ENCODE measurements around the gene MCF2L.
A peak's percentile ranks its signal among the peaks of the same experiment; 100 is the strongest.
"Not testable (repeated sequence)": the region's sequence is repeated elsewhere in the genome, so short reads cannot be mapped to it uniquely, and the experiment has no call there.

The MCF2L gene

GRCh38 chr13:113046128-113046882 lies 77.3 kb downstream of the MCF2L start:
- H3K27me3 Mint-ChIP-seq = no peaks in the 10 kb centered on the region
- DNase-seq (no peak), ATAC-seq (no peak)
- H3K27ac Mint-ChIP-seq = no peak overlapping the region
- no peak overlapping the region for H3K4me3 Mint-ChIP-seq
- no peaks in the 10 kb centered on the region for H3K4me1 Mint-ChIP-seq
- H3K9me3 Mint-ChIP-seq = no peaks in the 10 kb centered on the region

GRCh38 chr13:113046883-113047244 lies 77.8 kb downstream of the MCF2L start:
- H3K9me3 Mint-ChIP-seq = no peaks in the 10 kb centered on the region
- DNase-seq (no peak), ATAC-seq (no peak)
- no peak overlapping the region for H3K27ac Mint-ChIP-seq
- no peak overlapping the region for H3K4me3 Mint-ChIP-seq
- H3K4me1 Mint-ChIP-seq = no peaks in the 10 kb centered on the region
- H3K27me3 Mint-ChIP-seq = no peaks in the 10 kb centered on the region

GRCh38 chr13:113047587-113047986 lies 78.6 kb downstream of the MCF2L start:
- no peak overlapping the region for H3K27ac Mint-ChIP-seq
- ATAC-seq = peak; percentile 16

GRCh38 chr13:113048766-113049165 lies 79.8 kb downstream of the MCF2L start:
- Mint-ChIP-seq H3K4me3 (no peak overlapping the region), H3K9me3 (no peaks in the 10 kb centered on the region), H3K27me3 (no peaks in the 10 kb centered on the region), H3K4me1 (no peaks in the 10 kb centered on the region), H3K27ac (no peak overlapping the region)
- ATAC-seq (no peak), DNase-seq (no peak)

More at GRCh38 chr13:113047587-113047986, 78.6 kb downstream of the MCF2L start:
- Mint-ChIP-seq H3K9me3 (no peaks in the 10 kb centered on the region), H3K4me1 (no peaks in the 10 kb centered on the region), H3K4me3 (no peak overlapping the region), H3K27me3 (no peaks in the 10 kb centered on the region)
- DNase-seq = no peak

- H3K27ac Mint-ChIP-seq = no peak overlapping the region
- no peaks in the 10 kb centered on the region for H3K9me3 Mint-ChIP-seq
- no peaks in the 10 kb centered on the region for H3K27me3 Mint-ChIP-seq
- DNase-seq (no peak), ATAC-seq (no peak)
- no peak overlapping the region for H3K4me3 Mint-ChIP-seq
- no peaks in the 10 kb centered on the region for H3K4me1 Mint-ChIP-seq
Measured at GRCh38 chr13:113049521-113049941, 80.5 kb downstream of the MCF2L start.

GRCh38 chr13:113049981-113050380 lies 81.0 kb downstream of the MCF2L start:
- Mint-ChIP-seq H3K27ac (no peak overlapping the region), H3K9me3 (no peaks in the 10 kb centered on the region), H3K4me1 (no peaks in the 10 kb centered on the region), H3K27me3 (no peaks in the 10 kb centered on the region), H3K4me3 (no peak overlapping the region)
- no peak for ATAC-seq
- no peak for DNase-seq

GRCh38 chr13:113050734-113051431 lies 81.9 kb downstream of the MCF2L start:
- peak; percentile 35 for ATAC-seq
- no peak for DNase-seq
- H3K27me3 Mint-ChIP-seq = no peaks in the 10 kb centered on the region
- H3K4me3 Mint-ChIP-seq = no peak overlapping the region
- no peaks in the 10 kb centered on the region for H3K4me1 Mint-ChIP-seq
- H3K9me3 Mint-ChIP-seq = no peaks in the 10 kb centered on the region
- H3K27ac Mint-ChIP-seq = no peak overlapping the region

- Mint-ChIP-seq H3K4me1 (no peaks in the 10 kb centered on the region), H3K4me3 (no peak overlapping the region), H3K27me3 (no peaks in the 10 kb centered on the region), H3K9me3 (no peaks in the 10 kb centered on the region), H3K27ac (no peak overlapping the region)
- ATAC-seq (no peak), DNase-seq (no peak)
Measured at GRCh38 chr13:113051641-113052040, 82.6 kb downstream of the MCF2L start.

DNA sequence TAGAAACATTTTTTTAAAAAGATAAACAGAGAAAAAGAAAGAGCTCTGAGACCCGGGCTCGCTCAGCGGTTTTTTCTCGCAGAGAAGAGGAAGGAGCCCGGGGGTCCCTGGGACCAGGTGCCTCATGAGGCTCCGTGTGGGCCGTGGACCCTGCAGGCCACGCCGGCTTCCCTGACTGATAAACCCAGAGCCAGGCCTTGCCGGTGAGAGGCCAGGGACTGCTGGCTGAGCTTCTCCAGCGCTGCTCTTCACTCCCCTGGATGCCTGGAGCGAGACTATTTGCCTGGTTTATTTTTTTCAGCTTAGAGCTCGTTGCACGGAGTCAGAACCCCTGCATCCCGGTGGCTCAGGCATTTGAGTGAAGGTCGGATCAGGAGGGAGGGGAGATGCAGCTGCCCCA lies 83.2 kb downstream of the MCF2L start:
- DNase-seq = no peak
- H3K4me3 Mint-ChIP-seq = no peak overlapping the region
- H3K4me1 Mint-ChIP-seq = no peaks in the 10 kb centered on the region
- no peak for ATAC-seq
- no peaks in the 10 kb centered on the region for H3K9me3 Mint-ChIP-seq
- no peak overlapping the region for H3K27ac Mint-ChIP-seq
- no peaks in the 10 kb centered on the region for H3K27me3 Mint-ChIP-seq

DNA sequence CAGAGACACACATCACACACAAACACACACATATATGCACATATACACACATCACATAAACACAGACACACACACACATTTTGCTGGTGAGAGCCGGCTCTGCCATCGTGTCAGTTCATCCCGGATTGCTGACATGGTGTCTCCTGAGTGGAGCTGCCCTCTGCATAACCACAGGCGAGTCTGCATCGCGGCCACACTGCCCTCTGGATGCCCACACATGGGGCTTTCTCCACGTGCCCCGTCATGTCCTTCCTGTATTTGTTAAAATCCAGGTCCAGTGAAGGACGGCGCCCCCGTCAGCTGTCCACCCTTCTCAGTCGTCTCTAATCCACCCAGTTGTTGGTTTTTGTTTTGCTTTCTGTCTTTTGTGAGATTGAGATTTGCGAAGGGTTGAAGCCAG lies 84.0 kb downstream of the MCF2L start:
- Mint-ChIP-seq H3K9me3 (no peaks in the 10 kb centered on the region), H3K4me3 (no peak overlapping the region), H3K27ac (no peak overlapping the region), H3K4me1 (no peaks in the 10 kb centered on the region), H3K27me3 (no peaks in the 10 kb centered on the region)
- no peak for DNase-seq
- ATAC-seq = no peak

GRCh38 chr13:113053376-113053775 lies 84.4 kb downstream of the MCF2L start:
- no peak for ATAC-seq
- no peak overlapping the region for H3K4me3 Mint-ChIP-seq
- H3K27me3 Mint-ChIP-seq = no peaks in the 10 kb centered on the region
- H3K4me1 Mint-ChIP-seq = no peaks in the 10 kb centered on the region
- DNase-seq = no peak
- H3K27ac Mint-ChIP-seq = no peak overlapping the region
- no peaks in the 10 kb centered on the region for H3K9me3 Mint-ChIP-seq

DNA sequence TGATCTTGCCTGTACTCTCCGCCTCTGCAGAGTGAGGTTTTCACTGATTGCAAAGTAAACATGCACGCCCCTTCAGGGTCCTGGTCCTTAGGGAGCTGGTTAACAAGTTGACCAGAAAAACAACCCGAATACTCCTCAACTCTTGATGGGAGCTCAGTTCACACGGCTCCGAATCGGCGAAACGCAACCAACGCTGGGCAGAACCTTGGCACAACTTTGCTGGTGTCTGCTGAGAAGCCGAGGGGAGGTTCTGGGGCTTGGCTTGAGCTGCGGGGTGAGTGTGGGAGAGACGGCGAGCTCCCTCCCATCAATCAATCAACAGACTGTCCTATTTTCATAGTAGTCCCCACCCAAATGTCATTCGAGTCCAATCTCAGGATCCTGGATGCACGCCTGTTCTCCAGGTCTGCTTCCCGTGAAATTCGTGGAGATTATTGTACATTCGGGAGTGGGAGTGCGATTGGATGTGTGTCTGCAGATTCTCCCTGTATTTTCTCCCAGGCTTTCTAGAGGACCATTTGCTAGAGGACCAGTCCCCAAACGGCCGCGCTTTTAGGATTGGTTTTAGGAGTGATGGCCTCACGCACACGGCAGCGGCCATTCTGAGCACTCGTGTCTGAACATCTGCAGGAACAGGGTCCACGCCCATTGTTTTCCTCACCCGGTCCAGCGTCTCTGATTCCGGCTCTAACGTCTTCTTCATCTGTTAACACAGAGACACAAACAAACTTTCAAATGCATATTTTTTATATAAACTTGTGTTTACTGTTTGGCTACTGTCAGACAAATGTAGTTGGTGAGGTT lies 85.0 kb downstream of the MCF2L start:
- ATAC-seq (no peak), DNase-seq (no peak)
- Mint-ChIP-seq H3K27ac (no peak overlapping the region), H3K9me3 (no peaks in the 10 kb centered on the region), H3K27me3 (no peaks in the 10 kb centered on the region), H3K4me1 (no peaks in the 10 kb centered on the region), H3K4me3 (no peak overlapping the region)

DNA sequence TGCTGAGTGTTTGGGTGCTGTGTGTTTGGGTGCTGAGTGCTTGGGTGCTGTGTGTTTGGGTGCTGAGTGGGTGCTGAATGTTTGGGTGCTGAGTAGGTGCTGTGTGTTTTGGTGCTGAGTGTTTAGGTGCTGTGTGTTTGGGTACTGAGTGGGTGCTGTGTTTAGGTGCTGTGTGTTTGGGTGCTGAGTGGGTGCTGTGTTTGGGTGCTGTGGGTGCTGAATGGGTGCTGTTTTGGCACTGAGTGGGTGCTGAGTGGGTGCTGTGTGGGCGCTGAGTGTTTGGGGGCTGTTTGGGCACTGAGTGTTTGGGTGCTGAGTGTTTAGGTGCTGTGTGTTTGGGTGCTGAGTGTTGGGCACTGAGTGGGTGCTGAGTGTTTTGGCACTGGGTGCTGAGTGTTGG lies 88.1 kb downstream of the MCF2L start:
- DNase-seq = no peak
- no peak overlapping the region for H3K4me3 Mint-ChIP-seq
- no peaks in the 10 kb centered on the region for H3K27me3 Mint-ChIP-seq
- H3K9me3 Mint-ChIP-seq = no peaks in the 10 kb centered on the region
- ATAC-seq = no peak
- no peaks in the 10 kb centered on the region for H3K4me1 Mint-ChIP-seq
- no peak overlapping the region for H3K27ac Mint-ChIP-seq

DNA sequence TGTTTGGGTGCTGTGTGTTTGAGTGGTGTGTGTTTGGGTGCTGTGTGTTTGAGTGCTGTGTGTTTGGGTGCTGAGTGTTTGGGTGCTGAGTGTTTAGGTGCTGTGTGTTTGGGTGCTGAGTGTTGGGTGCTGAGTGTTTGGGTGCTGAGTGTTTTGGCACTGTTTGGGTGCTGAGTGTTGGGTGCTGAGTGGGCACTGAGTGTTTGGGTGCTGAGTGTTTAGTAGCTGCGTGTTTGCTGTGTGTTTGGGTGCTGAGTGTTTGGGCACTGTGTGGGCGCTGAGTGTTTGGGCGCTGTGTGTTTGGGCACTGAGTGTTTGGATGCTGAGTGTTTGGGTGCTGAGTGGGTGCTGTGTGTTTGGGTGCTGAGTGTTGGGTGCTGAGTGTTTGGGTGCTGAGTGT lies 88.5 kb downstream of the MCF2L start:
- not testable (repeated sequence) for H3K4me3 Mint-ChIP-seq, ATAC-seq, H3K27ac Mint-ChIP-seq

DNA sequence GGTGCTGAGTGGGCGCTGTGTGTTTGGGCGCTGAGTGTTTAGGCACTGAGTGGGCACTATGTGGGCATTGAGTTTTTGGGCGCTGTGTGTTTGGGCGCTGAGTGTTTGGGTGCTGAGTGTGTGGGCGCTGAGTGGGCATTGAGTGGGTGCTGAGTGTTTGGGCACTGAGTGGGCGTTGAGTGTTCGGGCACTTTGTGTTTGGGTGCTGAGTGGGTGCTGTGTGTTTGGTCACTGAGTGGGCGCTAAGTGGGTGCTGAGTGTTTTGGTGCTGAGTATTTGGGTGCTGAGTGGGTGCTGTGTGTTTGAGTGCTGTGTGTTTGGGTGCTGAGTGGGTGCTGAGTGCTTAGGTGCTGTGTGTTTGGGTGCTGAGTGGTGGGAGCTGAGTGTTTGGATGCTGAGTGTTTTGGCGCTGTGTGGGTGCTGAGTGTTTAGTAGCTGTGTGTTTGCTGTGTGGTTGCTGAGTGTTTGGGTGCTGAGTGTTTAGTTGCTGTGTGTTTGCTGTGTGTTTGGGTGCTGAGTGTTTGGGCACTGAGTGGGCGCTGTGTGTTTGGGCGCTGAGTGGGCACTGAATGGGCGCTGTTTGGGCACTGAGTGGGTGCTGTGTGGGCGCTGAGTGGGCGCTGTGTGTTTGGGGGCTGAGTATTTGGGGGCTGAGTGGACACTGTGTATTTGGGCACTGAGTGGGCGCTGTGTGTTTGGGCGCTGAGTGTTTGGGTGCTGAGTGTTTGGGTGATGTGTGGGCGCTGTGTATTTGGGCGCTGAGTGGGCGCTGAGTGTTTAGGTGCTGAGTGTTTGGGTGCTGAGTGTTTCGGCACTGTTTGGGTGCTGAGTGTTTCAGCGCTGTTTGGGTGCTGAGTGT lies 89.3 kb downstream of the MCF2L start:
- no peaks in the 10 kb centered on the region for H3K4me1 Mint-ChIP-seq
- no peak for DNase-seq
- H3K4me3 Mint-ChIP-seq = no peak overlapping the region
- ATAC-seq = no peak
- no peak overlapping the region for H3K27ac Mint-ChIP-seq
- no peaks in the 10 kb centered on the region for H3K27me3 Mint-ChIP-seq
- no peaks in the 10 kb centered on the region for H3K9me3 Mint-ChIP-seq

More for the DNA sequence above, 88.5 kb downstream of the MCF2L start:
- H3K9me3 Mint-ChIP-seq, H3K4me1 Mint-ChIP-seq, H3K27me3 Mint-ChIP-seq, DNase-seq: not testable (repeated sequence)

Data from stimulated activated naive CD8-positive, alpha-beta T cell treated with anti-CD3 and anti-CD28 coated beads, Interleukin-15, amount 100 ng/mL, for 72 hours (primary cell).